MM.1S (cell line): ENCODE measurements around the gene MZB1.

Source experiments
- EZH2 ChIP-seq: fragments of 300-600 bp; sonication (generic); optimal IDR thresholded peaks from 2 replicates; pipeline ENCODE3; 2017; ENCODE audit warnings: low read depth, mild to moderate bottlenecking, antibody characterized with exemption, low read length, mixed read lengths
- EZH2phosphoT487 ChIP-seq: fragments of 300-600 bp; sonication (generic); IDR thresholded peaks from 2 replicates; pipeline ENCODE4 v1.6.1; 2018; ENCODE audit warnings: antibody characterized with exemption, low read length
- TF ChIP-seq, protein P1 (sequence below): fragments of 300-600 bp; sonication (generic); IDR thresholded peaks from 2 replicates; pipeline ENCODE4 v1.5.1; 2016; ENCODE audit warnings: antibody characterized with exemption, low read length, mixed read lengths

DNA sequence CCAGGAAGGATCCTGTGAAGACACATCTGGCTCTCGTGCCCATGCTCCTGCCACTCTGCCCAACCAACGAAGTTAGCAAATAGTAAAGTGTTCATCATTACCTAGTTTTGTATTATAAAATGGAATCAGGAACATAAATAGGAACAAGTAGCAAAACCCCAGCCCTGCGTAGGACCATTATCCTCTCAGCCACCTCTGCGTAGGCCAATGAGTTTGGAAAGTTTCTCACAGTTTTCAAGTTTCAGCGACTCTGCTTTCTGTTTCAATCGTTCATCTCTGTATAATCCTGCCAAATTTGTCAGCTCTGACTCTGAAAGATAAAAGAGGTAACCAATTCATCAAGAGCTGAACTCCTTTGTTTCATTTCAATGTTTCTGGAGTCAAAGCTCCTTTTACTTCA, 24.2 kb upstream of the MZB1 start:
- TF ChIP-seq, protein P1, sequence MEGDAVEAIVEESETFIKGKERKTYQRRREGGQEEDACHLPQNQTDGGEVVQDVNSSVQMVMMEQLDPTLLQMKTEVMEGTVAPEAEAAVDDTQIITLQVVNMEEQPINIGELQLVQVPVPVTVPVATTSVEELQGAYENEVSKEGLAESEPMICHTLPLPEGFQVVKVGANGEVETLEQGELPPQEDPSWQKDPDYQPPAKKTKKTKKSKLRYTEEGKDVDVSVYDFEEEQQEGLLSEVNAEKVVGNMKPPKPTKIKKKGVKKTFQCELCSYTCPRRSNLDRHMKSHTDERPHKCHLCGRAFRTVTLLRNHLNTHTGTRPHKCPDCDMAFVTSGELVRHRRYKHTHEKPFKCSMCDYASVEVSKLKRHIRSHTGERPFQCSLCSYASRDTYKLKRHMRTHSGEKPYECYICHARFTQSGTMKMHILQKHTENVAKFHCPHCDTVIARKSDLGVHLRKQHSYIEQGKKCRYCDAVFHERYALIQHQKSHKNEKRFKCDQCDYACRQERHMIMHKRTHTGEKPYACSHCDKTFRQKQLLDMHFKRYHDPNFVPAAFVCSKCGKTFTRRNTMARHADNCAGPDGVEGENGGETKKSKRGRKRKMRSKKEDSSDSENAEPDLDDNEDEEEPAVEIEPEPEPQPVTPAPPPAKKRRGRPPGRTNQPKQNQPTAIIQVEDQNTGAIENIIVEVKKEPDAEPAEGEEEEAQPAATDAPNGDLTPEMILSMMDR, result no peak
- TF ChIP-seq EZH2, result no peak
- no peak for TF ChIP-seq EZH2phosphoT487
